Activated CD4-positive, alpha-beta memory T cell treated with anti-CD3 and anti-CD28 coated beads for 36 hours (primary cell): ENCODE data around the gene CLEC11A. TPM values are rescaled to one million over a fixed set of nuclear protein-coding genes. Genes with fewer than 3 reads are reported as not detected.
"Not testable (repeated sequence)": the region's sequence is repeated elsewhere in the genome, so short reads cannot be mapped to it uniquely, and the experiment has no call there.

Source experiments
- CTCF ChIA-PET: fragments of 350-600 bp; sonication (Branson Sonifier 250); formaldehyde crosslinking; loops from one replicate; lab custom pipeline; 2021; ENCODE audit warnings: antibody characterized with exemption, inconsistent platforms; lab: Charles Lee
- POLR2A ChIA-PET: fragments of 350-600 bp; sonication (Branson Sonifier 250); formaldehyde crosslinking; loops from one replicate; lab custom pipeline; 2021; ENCODE audit warnings: antibody characterized with exemption; lab: Charles Lee
- DNase-seq: peaks from one replicate; pipeline ENCODE4 v3.0.0-alpha.2; 2020
- H3K27ac Mint-ChIP-seq: one replicate; pipeline ENCODE4 v1.8.0; 2021; ENCODE audit warnings: mixed read lengths
- H3K27me3 Mint-ChIP-seq: one replicate; pipeline ENCODE4 v1.8.0; 2021; ENCODE audit warnings: mixed read lengths
- H3K36me3 Mint-ChIP-seq: one replicate; pipeline ENCODE4 v1.8.0; 2021; ENCODE audit warnings: mixed read lengths
- H3K4me1 Mint-ChIP-seq: one replicate; pipeline ENCODE4 v1.8.0; 2021; ENCODE audit warnings: low read depth, mixed read lengths
- H3K4me3 Mint-ChIP-seq: one replicate; pipeline ENCODE4 v1.8.0; 2021; ENCODE audit warnings: mild to moderate bottlenecking, mixed read lengths
- H3K9me3 Mint-ChIP-seq: one replicate; pipeline ENCODE4 v1.8.0; 2021; ENCODE audit warnings: mixed read lengths
- intact Hi-C: fragments of 100-400 bp; cut with micrococcal nuclease; formaldehyde crosslinking; loops from one replicate; pipeline ENCODE4 v1.15.1; 2023
- total RNA-seq, 2 experiments: library from RNA; stranded (reverse); gene quantifications; one replicate each; pipeline ENCODE4 v1.2.3, GENCODE V29; 2021

The CLEC11A gene
- total RNA-seq, 2 experiments from 2014 or later, result 0.41 to 0.71 TPM

DNA sequence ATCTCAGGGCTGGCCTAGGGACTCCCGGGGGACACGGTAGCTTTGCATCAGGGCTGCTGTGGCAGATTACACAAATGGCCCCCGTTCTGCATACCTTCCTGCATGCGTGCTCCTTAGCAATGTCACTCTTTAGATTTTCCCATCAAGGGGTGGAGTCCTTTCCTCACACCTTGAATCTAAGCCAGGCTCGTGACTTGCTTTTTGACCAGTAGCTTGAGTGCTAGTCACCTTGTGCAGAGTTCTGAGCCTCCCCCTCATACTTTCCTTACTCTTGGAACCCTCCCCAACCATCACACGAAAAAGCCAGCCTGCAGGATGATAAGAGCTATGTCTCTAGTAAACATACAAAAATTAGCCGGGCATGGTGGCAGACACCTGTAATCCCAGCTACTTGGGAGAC is 50.3 kb downstream of the CLEC11A start:
- H3K4me1 Mint-ChIP-seq, H3K27ac Mint-ChIP-seq, intact Hi-C loops, DNase-seq, H3K9me3 Mint-ChIP-seq, POLR2A ChIA-PET, H3K4me3 Mint-ChIP-seq, H3K36me3 Mint-ChIP-seq: not testable (repeated sequence)
- H3K27me3 Mint-ChIP-seq, result peaks cover 26% of the 10 kb centered on the region
- CTCF ChIA-PET, result interaction anchor here (0.8 to 1.5 kb wide), 2 partner anchors 10 to 217 kb away, joined by 3 read pairs; no protein-coding TSS in a partner anchor

Other genes starting within 250 kb of the CLEC11A start
- 10 to 100 TPM; 37.5 to 37.6 TPM for gene EMC10, start 246.9 kb upstream of the CLEC11A start, total RNA-seq
- gene GARIN5A, start 246.5 kb upstream of the CLEC11A start, total RNA-seq, result under 1 TPM; 0.77 to 0.88 TPM
- gene JOSD2, start 212.2 kb upstream of the CLEC11A start, total RNA-seq, result 10 to 100 TPM; 29.5 to 36.2 TPM
- not detected for gene ASPDH, start 209.5 kb upstream of the CLEC11A start, total RNA-seq
- not detected for gene LRRC4B, start 154.9 kb upstream of the CLEC11A start, total RNA-seq
- not detected for gene SYT3, start 83.5 kb upstream of the CLEC11A start, total RNA-seq
- gene C19orf81, start 73.9 kb upstream of the CLEC11A start, total RNA-seq, result under 1 TPM in 1 of 2 experiments, not detected in 1; 0.69 TPM
- gene SHANK1, start 3.6 kb upstream of the CLEC11A start, total RNA-seq, result not detected
- not detected for gene GPR32, start 47.1 kb downstream of the CLEC11A start, total RNA-seq
- not detected for gene ACP4, start 67.1 kb downstream of the CLEC11A start, total RNA-seq
- gene KLK1, start 100.4 kb downstream of the CLEC11A start, total RNA-seq, result under 1 TPM; 0.59 to 0.73 TPM
- gene KLK15, start 110.2 kb downstream of the CLEC11A start, total RNA-seq, result not detected
- gene KLK3, start 131.6 kb downstream of the CLEC11A start, total RNA-seq, result not detected
- gene KLK2, start 150.1 kb downstream of the CLEC11A start, total RNA-seq, result not detected
- not detected for gene KLK4, start 188.0 kb downstream of the CLEC11A start, total RNA-seq
- gene KLK5, start 229.7 kb downstream of the CLEC11A start, total RNA-seq, result not detected
- not detected for gene KLK6, start 246.2 kb downstream of the CLEC11A start, total RNA-seq